ENCODE data around the gene MANEAL.

MANEAL gene

DNA sequence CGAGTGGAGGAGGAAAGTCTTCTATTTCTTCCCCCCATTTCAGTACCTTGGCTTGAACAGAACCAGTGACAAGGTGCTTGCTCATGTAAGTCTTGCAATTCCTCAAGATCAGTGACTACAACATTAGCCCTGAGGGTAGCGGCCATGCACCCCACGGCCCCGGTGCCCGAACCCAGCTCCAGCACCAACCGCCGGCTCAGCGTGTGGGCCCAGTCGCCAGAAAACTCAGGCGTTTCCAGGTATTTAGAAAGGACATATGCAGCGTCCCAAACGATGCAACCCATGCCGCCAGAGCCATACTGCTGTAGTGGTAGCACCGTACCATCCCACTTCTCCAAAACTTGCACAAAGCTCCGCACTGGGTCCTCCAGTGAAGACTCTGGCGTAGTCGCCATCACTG lies 11.2 kb upstream of the MANEAL start:
- DNase-seq = no peak

DNA sequence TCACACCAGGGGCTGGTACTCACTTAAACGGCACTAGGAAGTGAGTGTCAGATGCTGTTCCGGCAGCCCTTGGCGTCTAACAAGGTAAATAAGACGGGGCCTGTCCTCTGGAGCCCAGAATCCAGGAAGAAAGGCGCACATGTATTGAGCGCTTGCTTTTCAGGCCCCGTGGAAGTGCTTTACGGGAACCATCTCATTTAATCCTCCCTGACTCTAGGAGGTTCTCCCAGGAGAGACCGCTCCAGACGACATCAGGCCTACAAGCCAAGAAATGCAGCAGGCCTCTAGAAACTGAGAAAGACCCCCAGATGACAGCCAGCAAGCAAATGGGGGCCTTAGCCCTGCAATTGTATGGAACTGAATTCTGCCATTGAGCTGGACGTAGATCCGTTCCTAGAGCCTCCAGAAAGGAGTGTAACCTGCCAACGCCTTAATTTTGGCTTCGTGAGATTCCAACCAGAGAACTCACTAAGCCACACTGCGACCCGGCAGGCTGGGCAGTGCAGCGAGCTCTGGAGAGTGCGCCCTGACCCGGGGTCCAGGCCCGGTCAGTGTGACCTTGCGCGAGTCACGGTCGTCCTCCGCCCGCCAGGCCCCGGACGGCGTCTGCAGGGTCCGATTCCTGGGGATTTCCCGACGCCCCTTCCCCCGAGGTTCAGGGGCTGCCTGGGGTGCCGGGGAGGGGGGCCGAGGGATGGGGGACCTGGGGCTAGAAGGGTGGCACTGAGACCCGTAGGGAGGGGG lies 532 bp upstream of the MANEAL start:
- no peak for DNase-seq

DNA sequence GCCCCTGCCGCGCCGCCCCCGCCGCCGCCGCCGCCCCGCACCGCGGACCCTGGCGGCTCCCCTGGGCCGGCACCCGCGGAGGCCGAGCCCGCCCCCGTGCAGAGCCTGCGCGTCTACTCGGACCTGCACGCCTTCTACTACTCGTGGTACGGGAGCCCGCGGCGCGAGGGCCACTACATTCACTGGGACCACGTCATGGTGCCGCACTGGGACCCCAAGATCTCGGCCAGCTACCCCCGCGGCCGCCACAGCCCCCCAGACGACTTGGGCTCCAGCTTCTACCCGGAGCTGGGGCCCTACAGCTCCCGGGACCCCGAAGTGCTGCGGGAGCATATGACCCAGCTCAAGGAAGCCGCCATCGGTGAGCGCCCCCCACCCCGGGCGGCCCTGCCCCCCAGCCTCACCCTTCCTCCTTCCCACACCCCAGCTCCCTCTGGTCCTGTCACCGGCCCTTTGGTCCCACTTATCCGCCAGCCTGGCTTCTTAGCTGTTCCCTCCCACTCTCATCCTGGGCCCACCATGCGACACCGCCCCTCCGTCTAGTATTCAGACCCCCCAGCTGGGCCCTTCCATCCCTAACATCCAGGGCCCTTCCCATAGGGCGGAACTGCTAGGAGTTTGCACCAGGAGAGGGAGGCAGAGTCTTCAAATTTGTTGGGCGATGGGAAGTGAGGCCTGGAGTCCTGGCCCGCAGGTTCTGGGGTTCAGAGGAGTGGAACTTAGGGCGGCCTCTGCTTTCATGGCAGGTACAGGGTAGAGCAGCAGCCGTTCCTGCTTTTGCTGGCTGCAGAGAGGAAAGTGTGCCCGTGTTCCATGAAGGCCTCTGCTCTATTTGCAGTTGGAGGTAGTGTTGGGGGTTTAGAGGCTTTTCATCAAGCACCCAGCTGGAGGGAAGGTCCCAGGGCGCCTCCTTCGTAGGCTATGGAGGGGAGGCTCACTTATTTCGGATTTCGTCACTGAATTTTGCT lies 1.0 kb downstream of the MANEAL start:
- no peak for DNase-seq

DNA sequence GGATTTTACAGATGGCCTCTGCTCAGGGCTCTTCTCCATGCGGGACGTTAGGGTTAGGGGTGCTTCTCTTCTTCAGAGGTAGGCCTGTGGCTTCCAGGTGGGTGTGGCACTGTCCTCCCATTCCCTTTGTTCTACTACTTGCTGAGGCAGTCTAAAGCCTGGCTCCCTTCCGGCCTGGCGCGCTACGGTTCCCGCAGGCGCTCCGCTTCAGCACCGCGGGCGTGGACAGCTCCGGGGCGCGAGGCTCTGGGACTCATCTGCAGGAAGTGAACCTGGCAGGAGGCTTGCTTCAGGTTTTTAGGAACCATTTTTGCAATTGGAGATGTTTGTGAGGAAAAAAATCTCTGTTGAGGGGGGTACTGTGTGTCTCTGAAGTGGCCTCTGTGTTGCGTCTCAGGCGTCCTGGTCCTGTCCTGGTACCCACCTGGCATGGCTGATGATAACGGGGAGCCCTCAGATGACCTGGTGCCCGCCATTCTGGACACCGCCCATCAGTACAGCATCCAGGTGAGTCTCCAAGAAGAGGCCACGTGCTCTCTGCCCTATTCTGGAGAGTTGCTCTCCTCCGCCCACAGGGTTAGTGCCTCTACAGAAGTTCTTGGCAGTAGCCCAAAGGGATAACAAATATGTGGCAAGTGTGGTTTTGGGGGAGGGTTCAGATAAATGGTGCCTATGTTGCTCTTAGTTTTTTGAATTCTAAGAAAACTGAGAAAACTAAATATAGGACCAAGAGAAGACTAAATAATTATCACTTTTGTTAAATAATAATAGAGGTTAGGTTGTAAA lies 1.9 kb downstream of the MANEAL start:
- DNase-seq = no peak

DNA sequence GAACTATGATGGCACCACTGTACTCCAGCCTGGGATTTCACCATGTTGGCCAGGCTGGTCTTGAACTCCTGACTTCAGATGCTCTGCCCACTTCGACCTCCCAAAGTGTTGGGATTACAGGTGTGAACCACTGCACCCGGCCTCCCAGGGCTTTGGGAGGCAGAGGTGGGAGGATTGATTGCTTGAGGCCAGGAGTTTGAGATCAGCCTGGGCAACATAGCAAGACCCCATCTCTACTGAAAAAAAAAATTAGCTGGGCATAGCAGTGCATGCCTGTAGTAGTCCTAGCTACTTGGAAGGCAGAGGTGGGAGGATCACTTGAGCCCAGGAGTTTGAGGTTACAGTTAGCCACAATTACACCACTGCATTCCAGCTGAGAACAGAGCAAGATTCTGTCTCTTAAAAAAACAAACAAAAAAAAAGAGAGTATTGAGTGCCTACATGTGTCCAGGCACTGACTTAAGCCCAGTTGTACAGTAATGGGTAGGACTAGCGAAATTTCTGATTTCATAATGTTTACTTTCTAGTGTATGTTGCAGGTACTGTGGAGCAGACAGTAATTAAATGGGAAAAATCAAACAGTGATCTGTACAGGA lies 4.2 kb downstream of the MANEAL start:
- no peak for DNase-seq

DNA sequence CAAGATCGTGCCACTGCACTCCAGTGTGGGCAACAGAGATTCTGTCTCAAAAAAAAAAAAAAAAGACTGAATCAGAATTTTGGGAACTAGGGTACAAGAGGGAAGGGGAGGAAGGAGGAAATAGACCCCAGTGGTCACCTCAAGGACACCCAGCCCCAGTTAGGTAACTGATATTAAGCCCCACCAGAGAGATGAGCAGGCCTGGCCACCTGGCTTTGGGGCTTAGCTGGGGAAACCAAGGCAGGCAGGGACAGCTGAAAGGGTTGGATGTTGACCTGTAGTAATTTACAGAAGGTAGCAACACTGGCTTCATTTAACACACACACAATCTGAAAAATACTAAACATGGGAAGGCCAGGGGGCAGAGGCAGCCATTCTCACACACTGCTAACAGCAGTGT lies 8.8 kb downstream of the MANEAL start:
- DNase-seq = no peak

DNA sequence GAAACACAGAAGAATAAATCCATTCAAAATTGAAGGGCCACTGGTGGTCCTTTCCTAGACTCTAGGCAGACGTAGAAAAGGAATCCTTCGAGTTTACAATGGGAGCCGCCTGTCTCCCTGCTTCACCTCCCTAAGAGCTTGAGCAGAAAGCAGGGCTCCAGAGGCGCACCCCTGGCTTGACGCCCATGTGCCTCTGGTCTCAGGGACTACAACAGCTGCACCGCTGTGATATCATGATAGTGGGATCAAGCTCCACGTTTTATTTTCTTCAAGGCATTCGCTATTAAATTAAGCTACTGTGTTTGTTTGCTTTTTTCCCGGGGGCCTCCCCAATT lies 13.5 kb downstream of the MANEAL start:
- DNase-seq = no peak

DNA sequence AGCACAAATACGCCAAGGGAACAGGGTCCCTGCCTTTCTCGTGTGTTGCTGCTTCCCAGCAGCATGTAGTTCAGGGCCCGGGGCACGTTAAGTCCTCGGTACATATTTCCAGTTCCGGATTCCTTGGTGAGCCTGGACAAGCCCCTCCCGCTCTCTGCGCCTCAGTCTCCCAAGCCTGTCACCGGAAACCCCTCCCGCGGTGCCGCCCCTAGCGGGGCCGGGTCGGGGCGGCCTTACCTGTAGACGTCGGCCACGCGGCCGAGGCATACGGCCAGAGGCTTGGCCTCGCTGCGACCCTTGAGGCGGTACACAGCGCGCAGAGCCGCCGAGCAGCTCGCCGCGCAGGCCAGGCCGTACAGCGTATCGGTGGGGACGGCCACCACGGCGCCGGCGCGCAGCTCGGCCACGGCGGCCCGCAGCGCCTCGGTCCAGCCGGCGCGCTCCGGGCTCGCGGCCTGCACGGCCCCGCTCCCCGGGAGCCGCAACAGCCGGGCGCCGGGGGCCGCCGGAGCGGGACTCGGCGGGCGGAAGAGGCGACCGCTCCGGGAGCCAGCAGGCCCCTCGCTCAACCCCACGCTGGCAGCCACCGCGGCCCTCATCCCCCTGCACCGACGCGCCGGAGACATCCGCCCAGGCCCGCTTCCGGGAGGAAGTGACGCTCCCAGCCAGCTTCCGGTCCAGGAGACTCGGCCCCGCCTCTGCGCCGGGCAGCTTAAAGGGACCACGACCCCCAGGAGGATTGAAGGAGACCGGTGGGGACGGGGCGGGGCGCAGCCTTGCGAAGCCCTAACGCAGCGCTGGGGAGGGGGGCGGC lies 14.1 kb downstream of the MANEAL start, which contains the start of the genes C1orf122 and YRDC:
Gene C1orf122, plus strand, starts transcription at position 236 of the 814 bp plus-strand sequence. CDS start 615 bp downstream, outside the sequence.
Gene YRDC, minus strand, starts transcription at position 654 of the 814 bp plus-strand sequence. Its CDS starts 28 bp downstream, at position 626.
- peak; percentile 82 for DNase-seq

DNA sequence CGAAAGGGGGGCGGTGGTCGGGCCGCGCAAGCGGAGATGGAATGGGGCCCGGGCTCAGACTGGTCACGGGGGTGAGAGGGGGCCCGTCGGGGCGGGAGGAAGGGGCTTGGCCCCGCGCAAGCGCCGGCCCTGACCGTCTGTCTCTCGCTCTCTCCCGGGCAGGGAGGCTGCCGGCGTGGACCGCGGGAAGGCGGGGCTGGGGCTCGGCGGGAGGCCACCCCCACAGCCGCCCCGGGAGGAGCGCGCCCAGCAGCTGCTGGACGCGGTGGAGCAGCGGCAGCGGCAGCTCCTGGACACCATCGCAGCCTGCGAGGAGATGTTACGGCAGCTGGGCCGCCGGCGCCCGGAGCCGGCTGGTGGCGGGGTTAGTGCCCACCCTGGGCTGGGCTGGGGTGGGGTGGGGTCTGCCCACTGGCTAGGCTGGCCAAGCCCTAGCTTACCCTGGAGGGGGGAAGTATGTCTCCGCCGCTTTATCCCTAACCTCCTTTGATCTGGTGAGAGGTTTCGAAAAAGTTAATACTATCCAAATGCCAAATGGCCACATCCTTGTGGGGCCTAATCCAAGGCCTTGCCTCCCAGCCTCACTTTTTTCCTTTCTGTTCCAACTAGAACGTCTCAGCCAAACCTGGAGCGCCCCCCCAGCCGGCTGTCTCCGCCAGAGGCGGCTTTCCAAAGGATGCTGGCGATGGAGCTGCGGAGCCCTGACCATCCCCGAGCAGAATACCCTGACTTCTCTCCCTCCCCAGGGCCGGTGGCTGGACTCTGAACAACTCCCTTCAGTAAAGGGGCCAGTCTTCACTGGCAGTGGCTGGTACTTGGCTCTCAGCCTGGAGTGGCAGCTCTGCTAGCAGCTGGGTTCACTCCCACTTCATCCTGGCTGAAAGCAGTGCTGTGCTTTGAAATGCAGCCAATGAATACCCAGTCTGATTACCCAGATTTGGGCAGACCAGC lies 15.0 kb downstream of the MANEAL start:
- DNase-seq = no peak

DNA sequence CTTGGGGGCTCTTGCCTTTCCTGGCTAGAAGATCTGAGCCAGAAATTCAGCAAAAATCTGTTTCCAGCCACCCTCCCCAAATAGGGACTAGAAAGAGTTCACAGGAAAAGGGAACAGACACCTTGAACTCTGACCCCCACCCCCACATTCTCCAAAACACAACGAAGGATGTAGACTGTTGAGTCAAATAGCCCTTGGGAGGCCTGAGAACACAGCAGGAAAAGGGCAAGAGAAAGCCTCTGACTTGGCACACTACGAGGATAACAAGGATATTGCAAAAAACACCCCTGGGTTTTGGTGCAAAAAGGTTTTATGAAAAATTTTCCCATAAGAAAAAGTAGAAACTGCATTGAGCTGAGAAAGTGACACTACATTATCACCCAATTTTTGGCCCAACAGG lies 16.3 kb downstream of the MANEAL start:
- DNase-seq = no peak

DNA sequence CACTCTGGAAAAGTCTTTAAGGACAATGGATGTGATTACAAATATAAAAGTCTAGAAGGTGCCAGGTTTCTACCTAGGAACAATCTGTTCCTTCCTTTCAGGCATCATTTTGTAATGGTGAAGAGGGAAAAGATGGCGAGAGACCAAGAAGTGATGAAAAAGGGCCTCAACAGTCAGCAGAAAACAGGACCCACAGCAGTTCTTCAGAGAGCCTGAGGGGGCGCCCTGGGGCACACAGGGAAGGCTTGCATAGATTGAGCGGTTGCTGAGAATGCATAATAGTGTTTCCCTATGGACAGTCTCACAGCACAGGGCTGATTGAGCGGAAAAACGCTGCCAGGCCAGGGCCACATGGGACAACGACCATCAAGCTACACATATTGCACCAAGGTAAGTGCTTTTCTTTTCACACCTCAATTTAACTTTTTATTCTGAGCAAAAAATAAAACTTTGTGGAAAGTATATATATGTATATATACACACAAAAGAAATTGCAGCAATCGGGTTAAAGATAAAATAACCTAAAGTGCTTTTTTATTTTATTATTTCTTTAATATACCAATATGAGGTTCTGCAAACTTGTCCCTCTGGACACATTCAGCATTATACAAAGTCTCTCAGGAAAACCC lies 17.5 kb downstream of the MANEAL start:
- peak; percentile 39 for DNase-seq

DNA sequence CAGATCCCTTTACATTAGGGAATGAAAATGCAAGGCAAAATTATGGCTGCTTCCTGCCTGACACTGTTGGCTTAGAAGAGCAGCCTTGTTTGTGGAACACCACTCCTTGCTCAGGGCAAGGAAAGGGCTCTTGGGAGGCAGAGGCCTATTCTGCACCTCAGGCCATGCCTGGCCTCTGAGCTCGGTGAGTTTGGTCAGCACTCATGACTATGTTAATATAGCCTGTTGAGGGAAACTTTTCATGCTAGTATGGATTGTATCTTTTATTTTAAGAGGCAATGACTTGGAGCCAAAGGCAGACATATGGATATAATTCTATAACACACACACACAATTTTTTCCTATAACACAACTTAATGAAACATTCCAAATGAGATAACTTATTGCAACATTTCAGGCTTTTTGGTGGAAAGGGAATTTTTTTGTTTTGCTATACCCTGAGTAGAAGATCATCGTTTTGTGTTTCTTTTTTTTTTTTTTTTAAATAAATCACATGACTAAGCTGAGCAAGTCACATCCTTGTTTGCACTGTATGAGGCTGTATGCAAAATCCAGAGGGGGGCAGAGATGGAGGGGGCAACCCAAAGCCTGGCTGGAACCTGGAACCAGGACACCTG lies 20.0 kb downstream of the MANEAL start:
- no peak for DNase-seq

DNA sequence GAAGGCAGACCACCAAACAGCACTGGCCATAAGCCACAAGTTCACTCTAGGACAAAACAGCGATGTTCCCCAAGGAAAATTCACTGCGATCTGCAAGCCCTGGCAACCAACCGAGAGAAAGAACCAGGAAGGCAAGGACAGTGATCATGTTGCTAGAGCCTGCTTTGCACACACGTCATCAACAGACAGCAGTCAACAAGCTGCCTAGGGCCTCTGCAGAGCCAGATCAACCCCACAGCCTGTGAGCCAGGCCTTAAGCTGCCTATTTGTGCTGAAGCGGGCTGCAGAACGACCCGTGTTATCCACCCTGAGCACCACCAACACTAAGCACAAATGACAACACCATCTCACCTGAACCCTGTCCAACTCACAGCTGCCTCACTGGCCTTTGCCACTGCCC lies 20.6 kb downstream of the MANEAL start:
- DNase-seq = no peak

DNA sequence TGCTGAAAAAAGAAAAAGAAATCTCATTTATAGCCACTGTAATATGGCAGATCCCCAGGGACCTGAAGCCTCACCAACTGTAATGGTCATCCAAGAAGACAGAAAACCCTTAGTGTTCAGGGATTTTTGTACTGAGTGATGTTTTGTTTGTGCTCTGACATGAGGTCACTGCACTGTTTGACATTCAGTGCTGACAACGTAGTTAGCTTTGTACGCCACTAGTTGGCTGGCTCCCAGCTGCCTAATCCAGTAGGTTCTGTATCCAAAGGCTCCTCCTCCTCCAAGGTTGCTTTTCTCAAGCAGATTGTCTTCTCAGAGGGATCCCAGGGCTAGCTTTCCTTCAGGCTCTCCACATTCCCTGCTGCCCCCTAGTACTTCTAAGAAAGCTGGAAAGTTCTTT lies 23.8 kb downstream of the MANEAL start:
- DNase-seq = no peak

DNA sequence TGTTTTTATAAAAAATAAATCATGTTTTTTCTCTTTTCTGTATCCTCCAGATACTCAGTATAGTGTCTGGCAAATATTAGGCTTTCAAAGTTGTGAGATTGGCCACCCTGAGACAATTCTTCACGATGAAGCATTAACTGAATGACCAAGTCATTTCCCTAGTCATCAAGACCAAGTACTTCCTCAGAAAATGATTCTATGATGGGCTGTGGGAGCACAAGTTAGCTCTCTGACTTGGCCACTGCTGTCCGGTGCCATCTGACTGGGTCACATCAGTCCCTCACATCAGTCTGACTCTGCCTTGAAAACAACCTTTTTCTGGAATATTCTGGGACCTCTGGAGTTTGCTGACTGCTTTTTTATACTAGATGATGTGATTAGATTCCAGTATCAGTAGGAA lies 27.8 kb downstream of the MANEAL start:
- DNase-seq = no peak

DNA sequence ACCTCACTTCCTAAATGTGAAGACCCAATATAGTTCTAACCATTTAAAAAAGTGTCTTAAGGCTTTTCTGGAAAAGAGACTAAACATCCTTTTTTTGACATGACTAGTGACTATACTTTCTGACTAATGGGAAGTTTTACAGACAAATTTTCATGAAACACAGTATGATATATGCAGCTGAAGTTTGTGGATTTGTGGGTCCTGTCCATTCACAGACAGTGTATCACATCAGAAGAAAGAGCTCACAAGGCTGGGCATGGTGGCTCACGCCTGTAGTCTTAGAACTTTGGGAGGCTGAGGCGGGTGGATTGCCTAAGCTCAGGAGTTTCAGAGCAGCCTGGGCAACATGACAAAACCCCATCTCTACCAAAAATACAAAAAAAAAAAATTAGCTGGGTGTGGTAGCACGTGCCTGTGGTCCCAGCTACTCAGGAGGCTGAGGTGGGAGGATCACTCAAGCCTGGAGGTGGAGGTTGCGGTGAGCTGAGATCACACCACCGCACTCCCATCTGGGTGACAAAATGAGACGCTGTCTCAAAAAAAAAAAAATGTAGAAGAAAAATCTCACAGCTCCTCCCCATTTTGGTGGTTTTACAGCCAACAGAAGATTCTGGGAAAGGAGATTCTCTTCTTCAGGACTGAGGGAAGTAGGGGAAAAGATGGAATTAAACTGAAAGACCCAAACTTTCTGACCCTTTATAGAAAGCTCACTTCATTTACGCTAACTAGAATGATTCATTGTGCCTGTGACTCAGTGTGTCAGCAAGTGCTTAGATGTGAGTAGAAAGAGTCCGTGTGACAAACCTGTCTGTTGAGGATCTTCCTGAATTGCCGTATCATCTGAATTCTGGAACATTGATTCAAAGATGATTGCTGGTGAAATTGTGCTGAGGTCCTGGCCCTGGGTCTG lies 29.5 kb downstream of the MANEAL start:
- DNase-seq = no peak

DNA sequence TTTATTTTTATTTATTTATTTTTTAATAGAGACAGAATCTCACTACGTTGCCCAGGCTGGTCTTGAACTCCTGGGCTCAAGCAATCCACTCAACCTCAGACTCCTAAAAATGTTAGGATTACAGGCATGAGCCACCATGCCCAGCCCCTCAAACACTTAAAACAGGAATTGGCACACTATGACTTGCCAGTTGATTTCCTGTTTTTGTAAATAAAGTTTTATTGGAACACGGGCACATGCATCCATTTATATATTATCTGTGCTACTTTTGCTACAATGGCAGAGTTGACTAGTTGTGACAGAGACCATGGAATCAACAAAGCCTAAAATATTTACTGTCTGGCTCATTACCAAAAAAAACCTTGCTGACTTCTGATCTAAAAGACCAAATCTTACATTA lies 30.4 kb downstream of the MANEAL start:
- DNase-seq = no peak

DNA sequence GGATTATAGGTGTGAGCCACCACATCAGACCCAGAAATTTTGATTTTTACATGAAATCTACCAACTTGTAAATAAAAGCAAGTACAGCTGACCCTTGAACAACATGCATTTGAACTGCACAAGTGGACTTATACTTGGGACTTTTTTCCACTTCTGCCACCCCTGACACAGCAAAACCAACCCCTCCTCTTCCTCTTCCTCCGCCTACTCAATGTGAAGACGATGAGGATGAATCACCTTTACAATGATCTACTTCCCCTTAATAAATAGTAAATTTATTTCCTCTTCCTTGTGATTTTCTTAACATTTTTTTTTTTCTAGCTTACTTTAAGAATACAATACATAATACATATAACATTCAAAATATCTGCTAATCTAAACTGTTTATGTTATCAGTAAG lies 31.9 kb downstream of the MANEAL start:
- DNase-seq = no peak
